HEK293T (cell line): ENCODE measurements around the gene SELP.

Experiments
- BHLHE40 ChIP-seq: fragments of 450-650 bp; IDR thresholded peaks from 2 replicates; pipeline ENCODE4 v1.6.1; 2016; ENCODE audit warnings: mild to moderate bottlenecking, moderate library complexity, borderline replicate concordance
- ELF4 ChIP-seq: fragments of 450-650 bp; IDR thresholded peaks from 2 replicates; pipeline ENCODE4 v1.6.1; 2017; ENCODE audit warnings: antibody characterized with exemption
- FOXA1 ChIP-seq: fragments of 450-650 bp; IDR thresholded peaks from 2 replicates; pipeline ENCODE4 v1.6.1; 2016; ENCODE audit warnings: mild to moderate bottlenecking
- FOXK2 ChIP-seq: fragments of 450-650 bp; IDR thresholded peaks from 2 replicates; pipeline ENCODE4 v1.6.1; 2016; ENCODE audit warnings: mild to moderate bottlenecking
- FOXM1 ChIP-seq: fragments of 450-650 bp; IDR thresholded peaks from 2 replicates; pipeline ENCODE4 v1.6.1; 2017; ENCODE audit warnings: mild to moderate bottlenecking, borderline replicate concordance
- L3MBTL2 ChIP-seq: fragments of 450-650 bp; conservative IDR thresholded peaks from 2 replicates; pipeline ENCODE4 v1.6.1; 2016; ENCODE audit warnings: mild to moderate bottlenecking
- NFRKB ChIP-seq: fragments of 450-650 bp; IDR thresholded peaks from 2 replicates; pipeline ENCODE4 v1.6.1; 2016; ENCODE audit warnings: mild to moderate bottlenecking, moderate library complexity
- SP1 ChIP-seq: fragments of 450-650 bp; IDR thresholded peaks from 2 replicates; pipeline ENCODE4 v1.6.1; 2017
- SUZ12 ChIP-seq: fragments of 450-650 bp; IDR thresholded peaks from 2 replicates; pipeline ENCODE4 v1.6.1; 2016; ENCODE audit warnings: mild to moderate bottlenecking
- TARDBP ChIP-seq: fragments of 450-650 bp; IDR thresholded peaks from 2 replicates; pipeline ENCODE4 v1.6.1; 2016
- ZNF384 ChIP-seq: fragments of 450-650 bp; IDR thresholded peaks from 2 replicates; pipeline ENCODE4 v1.6.1; 2016

DNA sequence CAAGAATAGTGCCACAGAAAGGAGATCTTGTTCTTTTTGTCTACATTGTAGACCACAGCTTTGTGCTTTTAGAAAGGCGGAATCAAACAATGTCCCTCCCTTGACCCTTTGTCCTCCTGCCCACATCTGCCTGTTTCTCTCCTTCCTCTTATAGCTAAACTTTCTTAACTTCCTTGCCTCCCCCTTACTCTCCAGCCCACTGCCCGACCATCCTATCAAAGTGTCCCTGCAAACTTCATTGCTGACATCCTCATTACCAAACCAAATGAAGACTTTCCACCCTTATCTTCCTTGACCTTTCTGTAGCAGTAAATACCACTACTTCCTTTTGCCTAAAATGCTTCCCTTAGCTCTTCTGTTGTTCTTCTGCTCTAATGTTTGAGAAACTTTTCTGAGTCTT is 5.0 kb downstream of the SELP start:
- TF ChIP-seq SUZ12 (no peak), TARDBP (no peak), FOXK2 (no peak), SP1 (no peak), FOXM1 (no peak), BHLHE40 (no peak), L3MBTL2 (no peak), NFRKB (no peak), FOXA1 (no peak), ELF4 (no peak), ZNF384 (no peak)
